Stimulated activated effector memory CD8-positive, alpha-beta T cell treated with anti-CD3 and anti-CD28 coated beads, Interleukin-12 subunit alpha, Interleukin-12 subunit beta, amount 100 ng/mL, for 72 hours (primary cell): ENCODE measurements around the gene HOTAIR.

Experiments
- ATAC-seq: fragments of 150-1000 bp; cut with Tn5 transposase; 2 replicates; pipeline ENCODE4 v1.10.0; 2021
- DNase-seq, 2 donors: peaks; one replicate each; pipeline ENCODE4 v3.0.0; 2021 to 2022; ENCODE audit warnings: low spot score in 2 of 2
- H3K27ac Mint-ChIP-seq: one replicate; pipeline ENCODE4 v1.8.0; 2022; ENCODE audit warnings: mild to moderate bottlenecking, mixed read lengths
- H3K36me3 Mint-ChIP-seq: one replicate; pipeline ENCODE4 v1.8.0; 2022; ENCODE audit warnings: mild to moderate bottlenecking, mixed read lengths
- H3K4me1 Mint-ChIP-seq: one replicate; pipeline ENCODE4 v1.8.0; 2022; ENCODE audit warnings: mixed read lengths
- H3K4me3 Mint-ChIP-seq: one replicate; pipeline ENCODE4 v1.8.0; 2022; ENCODE audit warnings: mild to moderate bottlenecking, mixed read lengths
- H3K9me3 Mint-ChIP-seq: one replicate; pipeline ENCODE4 v1.8.0; 2022; ENCODE audit warnings: mixed read lengths

HOTAIR gene

DNA sequence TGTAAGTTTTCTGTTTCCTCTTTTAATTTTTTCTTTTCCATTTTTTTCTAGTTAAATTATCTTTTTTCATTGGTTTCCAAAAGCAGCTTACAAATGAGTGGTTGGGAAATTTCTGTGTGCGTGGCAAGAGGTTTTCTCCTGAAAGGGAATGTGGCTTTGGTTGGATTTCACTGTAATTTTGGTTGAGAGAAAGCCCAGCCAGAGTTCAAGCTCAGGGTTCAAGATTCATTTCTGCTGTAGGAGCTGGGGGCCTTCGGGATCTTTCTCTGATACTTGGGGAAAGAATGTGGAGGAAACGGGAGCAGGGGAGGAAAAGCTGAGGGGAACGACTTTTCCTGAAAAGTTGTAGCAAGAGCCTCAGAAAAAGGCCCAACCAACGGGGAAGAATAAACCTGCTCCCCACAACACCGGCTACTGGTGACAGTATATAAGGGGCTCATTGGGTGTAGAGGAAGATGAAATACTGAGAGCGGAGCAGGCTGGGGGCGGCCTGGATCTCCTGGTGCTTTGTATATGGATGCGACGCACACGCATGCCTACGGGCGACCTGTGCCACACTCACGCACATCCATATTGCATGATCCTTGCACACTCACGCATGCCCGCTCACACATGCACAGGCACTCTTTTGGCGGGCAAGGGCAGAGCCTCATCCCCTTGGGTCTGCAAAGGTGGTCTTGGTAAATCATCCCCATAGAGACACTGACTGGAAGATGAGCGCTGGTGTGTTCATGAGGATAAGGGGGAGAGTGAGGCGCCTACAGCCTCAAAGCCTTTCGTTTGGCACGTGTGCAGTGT lies 12.1 kb upstream of the HOTAIR start:
- ATAC-seq (no peak), DNase-seq (no peak)
- Mint-ChIP-seq H3K9me3 (no peaks in the 10 kb centered on the region), H3K4me1 (peaks cover 61% of the 10 kb centered on the region), H3K4me3 (peak overlapping the region; percentile 63), H3K36me3 (peaks cover 9% of the 10 kb centered on the region), H3K27ac (no peak overlapping the region)

DNA sequence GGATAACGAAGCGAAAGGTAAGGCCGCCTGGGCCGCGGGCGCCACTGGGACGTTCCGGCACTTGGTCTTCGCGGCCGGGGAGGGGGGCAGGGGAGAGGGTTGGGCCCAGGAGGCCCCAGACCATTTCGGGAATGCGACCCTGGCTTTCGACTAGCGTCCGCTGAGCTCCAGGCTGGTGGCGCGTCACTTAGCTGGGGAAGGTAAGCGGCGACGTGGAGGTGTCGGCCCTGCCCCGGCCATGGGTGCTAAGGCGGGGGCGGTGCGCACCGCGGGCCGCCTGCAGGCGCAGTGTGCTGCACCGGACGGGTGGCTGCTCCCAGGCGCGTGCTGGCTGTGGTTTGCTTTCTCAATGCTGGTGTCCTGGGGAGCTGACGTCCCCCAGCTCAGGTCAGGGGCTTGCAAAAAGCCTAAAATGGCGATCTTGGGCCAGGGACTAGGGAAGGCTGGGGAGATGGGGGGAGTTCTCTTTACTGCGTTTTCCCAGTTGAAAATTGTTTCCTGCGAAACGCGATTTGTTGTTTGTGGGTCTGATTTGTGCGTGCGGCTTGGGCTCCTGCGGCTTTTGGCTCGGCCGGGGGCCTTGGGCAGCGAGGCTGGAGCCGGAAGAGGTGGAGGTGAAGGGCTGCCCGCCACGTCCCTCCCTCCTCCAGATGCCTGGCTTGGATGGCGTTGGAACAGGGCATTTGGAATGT lies 11.4 kb upstream of the HOTAIR start:
- H3K9me3 Mint-ChIP-seq = no peaks in the 10 kb centered on the region
- H3K4me3 Mint-ChIP-seq = peak overlapping the region; percentile 63
- peaks cover 9% of the 10 kb centered on the region for H3K36me3 Mint-ChIP-seq
- peak; percentile 66 for ATAC-seq
- DNase-seq = no peak
- peaks cover 59% of the 10 kb centered on the region for H3K4me1 Mint-ChIP-seq
- no peak overlapping the region for H3K27ac Mint-ChIP-seq

DNA sequence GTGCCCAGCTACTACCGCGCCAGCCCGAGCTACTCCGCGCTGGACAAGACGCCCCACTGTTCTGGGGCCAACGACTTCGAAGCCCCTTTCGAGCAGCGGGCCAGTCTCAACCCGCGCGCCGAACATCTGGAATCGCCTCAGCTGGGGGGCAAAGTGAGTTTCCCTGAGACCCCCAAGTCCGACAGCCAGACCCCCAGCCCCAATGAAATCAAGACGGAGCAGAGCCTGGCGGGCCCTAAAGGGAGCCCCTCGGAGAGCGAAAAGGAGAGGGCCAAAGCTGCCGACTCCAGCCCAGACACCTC lies 10.9 kb upstream of the HOTAIR start:
- DNase-seq (no peak), ATAC-seq (no peak)
- H3K9me3 Mint-ChIP-seq = no peaks in the 10 kb centered on the region
- peaks cover 9% of the 10 kb centered on the region for H3K36me3 Mint-ChIP-seq
- H3K4me3 Mint-ChIP-seq = peak overlapping the region; percentile 63
- H3K4me1 Mint-ChIP-seq = peaks cover 54% of the 10 kb centered on the region
- H3K27ac Mint-ChIP-seq = no peak overlapping the region

- ATAC-seq = peak; percentile 79
- H3K4me1 Mint-ChIP-seq = peaks cover 49% of the 10 kb centered on the region
- DNase-seq = peak; percentile 80 to 93
- H3K4me3 Mint-ChIP-seq = peak within 1 kb of the TSS; percentile 63
- H3K36me3 Mint-ChIP-seq = peaks cover 12% of the 10 kb centered on the region
- no peak within 1 kb of the TSS for H3K27ac Mint-ChIP-seq
- no peaks in the 10 kb centered on the region for H3K9me3 Mint-ChIP-seq
These were observed 10.3 kb upstream of the HOTAIR start, which contains the start of gene HOXC10 for GRCh38 chr12:53984901-53985691. TSS of gene HOXC10 (plus strand) at chr12:53985146. CDS start at chr12:53985260, 114 bp downstream.

DNA sequence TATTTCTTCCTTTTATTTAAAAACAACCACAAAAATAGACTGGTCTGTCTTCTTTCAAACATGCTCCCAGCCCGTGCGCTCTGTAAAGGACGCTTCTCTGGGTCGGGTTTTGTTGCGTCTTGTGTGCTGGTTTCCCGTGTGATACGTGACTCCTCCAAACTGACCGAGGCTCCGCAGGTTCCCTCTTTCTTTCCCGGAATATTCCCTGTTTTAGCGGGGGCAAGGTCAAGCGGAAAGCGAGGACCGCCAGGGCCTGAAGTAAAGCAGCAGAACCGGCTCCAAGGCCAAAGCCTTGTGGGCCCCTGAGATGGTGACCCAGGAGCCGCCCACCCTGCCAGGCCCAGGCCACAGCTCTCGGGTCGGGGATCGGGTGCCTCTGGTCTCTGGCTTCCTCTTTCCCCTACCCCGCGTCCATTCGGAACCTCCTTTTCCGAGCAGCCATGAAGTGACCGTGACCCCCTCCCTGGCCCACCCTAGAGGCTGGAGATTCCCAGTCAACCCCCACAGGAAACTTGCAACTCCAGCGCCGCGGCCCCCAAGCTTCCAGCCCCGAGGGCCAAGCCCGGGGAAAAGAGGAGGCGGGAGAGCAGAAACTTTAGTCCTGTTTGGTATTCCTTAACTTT lies 9.3 kb upstream of the HOTAIR start:
- Mint-ChIP-seq H3K4me1 (peaks cover 39% of the 10 kb centered on the region), H3K4me3 (no peak overlapping the region), H3K27ac (no peak overlapping the region), H3K9me3 (no peaks in the 10 kb centered on the region), H3K36me3 (peaks cover 13% of the 10 kb centered on the region)
- ATAC-seq = no peak
- no peak for DNase-seq

DNA sequence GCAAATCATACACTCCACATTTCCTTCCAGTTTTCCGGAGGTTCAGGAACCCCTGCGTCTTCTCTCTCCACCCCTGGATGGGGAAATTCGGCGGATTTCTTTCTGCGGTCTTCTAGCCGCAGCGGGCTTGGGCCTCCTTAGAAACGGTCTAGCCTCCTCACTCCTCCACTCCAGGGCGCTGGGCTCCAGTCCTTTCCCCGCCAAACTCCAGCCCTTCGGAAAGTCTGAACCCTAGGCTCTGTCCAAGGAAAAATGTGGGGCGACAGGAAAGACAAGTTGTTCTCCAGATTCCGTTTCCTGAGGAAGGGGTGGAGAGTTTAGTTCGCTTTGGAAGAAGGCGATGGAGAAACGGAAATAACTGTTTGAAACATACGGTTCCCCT lies 8.8 kb upstream of the HOTAIR start:
- DNase-seq (no peak), ATAC-seq (no peak)
- H3K4me1 Mint-ChIP-seq = peaks cover 35% of the 10 kb centered on the region
- peaks cover 13% of the 10 kb centered on the region for H3K36me3 Mint-ChIP-seq
- no peak overlapping the region for H3K4me3 Mint-ChIP-seq
- no peak overlapping the region for H3K27ac Mint-ChIP-seq
- no peaks in the 10 kb centered on the region for H3K9me3 Mint-ChIP-seq

- H3K27ac Mint-ChIP-seq = no peak overlapping the region
- H3K36me3 Mint-ChIP-seq = peaks cover 13% of the 10 kb centered on the region
- no peak for ATAC-seq
These were observed 8.2 kb upstream of the HOTAIR start for GRCh38 chr12:53982648-53983567.

GRCh38 chr12:53981634-53982565 lies 7.1 kb upstream of the HOTAIR start:
- Mint-ChIP-seq H3K9me3 (no peaks in the 10 kb centered on the region), H3K27ac (no peak overlapping the region)
- DNase-seq = no peak

More at GRCh38 chr12:53982648-53983567, 8.2 kb upstream of the HOTAIR start:
- H3K9me3 Mint-ChIP-seq = no peaks in the 10 kb centered on the region
- no peak overlapping the region for H3K4me3 Mint-ChIP-seq
- DNase-seq = no peak
- peaks cover 36% of the 10 kb centered on the region for H3K4me1 Mint-ChIP-seq

DNA sequence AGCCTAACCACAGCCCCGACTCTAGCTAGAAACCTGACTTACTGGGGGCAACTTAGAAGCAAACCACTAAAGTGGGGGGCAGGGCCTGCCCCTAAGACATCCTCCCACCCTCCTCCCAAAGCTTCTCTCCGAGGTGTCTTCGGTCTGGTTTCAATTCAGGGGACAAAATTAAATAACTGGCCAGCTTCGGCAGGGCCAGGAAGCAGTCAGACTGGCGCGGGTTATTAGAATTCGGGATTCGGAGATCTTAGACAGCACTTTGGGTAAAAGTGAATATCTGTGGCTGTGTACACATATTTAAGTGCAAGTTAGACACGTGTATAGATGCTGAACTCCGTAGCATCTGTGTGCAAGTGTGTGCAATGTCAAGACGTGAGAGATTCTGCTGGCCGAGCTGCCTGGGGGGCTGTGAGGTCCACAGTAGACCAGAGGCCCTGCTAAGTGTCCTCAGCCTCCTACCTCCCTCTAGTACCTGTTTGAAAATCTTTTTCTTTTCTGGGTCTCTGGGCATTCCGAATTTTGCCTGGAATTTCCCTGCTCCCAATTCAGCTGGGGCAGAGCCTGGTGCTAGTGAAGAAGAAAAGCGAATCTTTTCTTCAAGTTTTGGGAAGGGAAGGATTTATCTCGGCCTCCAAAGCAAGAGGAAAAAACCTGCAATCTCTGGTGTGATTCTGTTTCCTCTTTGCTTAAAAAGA lies 6.2 kb upstream of the HOTAIR start:
- DNase-seq (no peak), ATAC-seq (no peak)
- H3K4me3 Mint-ChIP-seq = no peak overlapping the region
- H3K36me3 Mint-ChIP-seq = peaks cover 13% of the 10 kb centered on the region
- no peaks in the 10 kb centered on the region for H3K9me3 Mint-ChIP-seq
- peaks cover 32% of the 10 kb centered on the region for H3K4me1 Mint-ChIP-seq
- no peak overlapping the region for H3K27ac Mint-ChIP-seq

More at GRCh38 chr12:53981634-53982565, 7.1 kb upstream of the HOTAIR start:
- ATAC-seq = no peak
- Mint-ChIP-seq H3K36me3 (peaks cover 13% of the 10 kb centered on the region), H3K4me1 (peaks cover 36% of the 10 kb centered on the region), H3K4me3 (no peak overlapping the region)

GRCh38 chr12:53980104-53980801 lies 5.5 kb upstream of the HOTAIR start:
- no peak for DNase-seq
- Mint-ChIP-seq H3K27ac (no peak overlapping the region), H3K4me1 (peaks cover 33% of the 10 kb centered on the region), H3K36me3 (peaks cover 12% of the 10 kb centered on the region), H3K4me3 (no peak overlapping the region), H3K9me3 (no peaks in the 10 kb centered on the region)
- no peak for ATAC-seq

GRCh38 chr12:53978477-53979356 lies 4.0 kb upstream of the HOTAIR start:
- Mint-ChIP-seq H3K4me3 (no peak overlapping the region), H3K27ac (no peak overlapping the region), H3K4me1 (peaks cover 30% of the 10 kb centered on the region), H3K9me3 (no peaks in the 10 kb centered on the region), H3K36me3 (peaks cover 4% of the 10 kb centered on the region)
- DNase-seq (no peak), ATAC-seq (no peak)
